HL-60 (cell line): ENCODE data around the gene CHRD.

ENCODE experiments used
- DNase-seq, 2 experiments: peaks; one replicate each; pipeline ENCODE4 v3.0.0-alpha.2; 2010 to 2020; ENCODE audit warnings: low read depth in 1 of 2, low spot score in 1 of 2
- H3K27ac ChIP-seq: fragments of 250-450 bp; sonication (Bioruptor Pico); replicated peaks from 2 replicates; pipeline ENCODE4 v1.5.1; 2020; ENCODE audit warnings: mild to moderate bottlenecking, moderate library complexity
- H3K27me3 ChIP-seq: fragments of 250-450 bp; sonication (Bioruptor Pico); 2 replicates; pipeline ENCODE4 v1.5.1; 2021; ENCODE audit warnings: mild to moderate bottlenecking, moderate library complexity; ENCODE audit not compliant: insufficient read depth, poor library complexity, severe bottlenecking
- H3K4me3 ChIP-seq: replicated peaks from 2 replicates; pipeline ENCODE4 v1.5.1; 2011; ENCODE audit warnings: mild to moderate bottlenecking, control low read depth, low read length; ENCODE audit not compliant: insufficient read depth
- CTCF ChIP-seq: IDR thresholded peaks from one replicate; pipeline ENCODE4 v1.5.1; 2011; ENCODE audit warnings: low read length, control low read depth, inconsistent platforms; ENCODE audit not compliant: insufficient read depth
- GABPA ChIP-seq: IDR thresholded peaks from 2 replicates; pipeline ENCODE4 v1.6.1; 2012; ENCODE audit warnings: low read depth
- POLR2AphosphoS5 ChIP-seq: IDR thresholded peaks from 2 replicates; pipeline ENCODE4 v1.6.1; 2012; ENCODE audit warnings: low read depth
- REST ChIP-seq: IDR thresholded peaks from 2 replicates; pipeline ENCODE4 v1.6.1; 2012; ENCODE audit warnings: low read depth; ENCODE audit not compliant: insufficient replicate concordance
- SPI1 ChIP-seq: IDR thresholded peaks from 2 replicates; pipeline ENCODE4 v1.6.1; 2012; ENCODE audit warnings: low read depth, mild to moderate bottlenecking, borderline replicate concordance

CHRD gene

GRCh38 chr3:184344579-184345316, 35.1 kb upstream of the CHRD start:
- Histone ChIP-seq H3K4me3 (no peak overlapping the region), H3K27ac (no peak overlapping the region), H3K27me3 (no peaks in the 10 kb centered on the region)
- TF ChIP-seq POLR2AphosphoS5, result no peak
- TF ChIP-seq CTCF, result no peak
- TF ChIP-seq GABPA, result no peak
- TF ChIP-seq REST, result no peak
- no peak for TF ChIP-seq SPI1
- DNase-seq, result no peak

- Histone ChIP-seq H3K4me3 (no peak overlapping the region), H3K27me3 (no peaks in the 10 kb centered on the region), H3K27ac (no peak overlapping the region)
- DNase-seq, result peak; percentile 69 to 83
- no peak for TF ChIP-seq REST
- peak; percentile 46 for TF ChIP-seq CTCF
These were observed 34.3 kb upstream of the CHRD start for GRCh38 chr3:184345317-184346144.

GRCh38 chr3:184346480-184347190, 33.2 kb upstream of the CHRD start:
- DNase-seq, result no peak

More at GRCh38 chr3:184346480-184347190, 33.2 kb upstream of the CHRD start:
- Histone ChIP-seq H3K27ac (no peak overlapping the region), H3K4me3 (no peak overlapping the region), H3K27me3 (no peaks in the 10 kb centered on the region)
- TF ChIP-seq GABPA (no peak), CTCF (no peak), REST (no peak)
